Stimulated activated CD4-positive, alpha-beta T cell treated with anti-CD3 and anti-CD28 coated beads, Interleukin-12 subunit alpha, Interleukin-12 subunit beta, amount 100 ng/mL, for 24 hours (primary cell): ENCODE measurements around the gene RNH1.

Experiments used
- DNase-seq, 2 experiments: peaks; one replicate each; pipeline ENCODE4 v3.0.0-alpha.2; 2020; ENCODE audit warnings: low read depth in 2 of 2

Gene RNH1

GRCh38 chr11:459511-460220 lies 47.4 kb downstream of the RNH1 start:
- DNase-seq, result no peak

- DNase-seq, result no peak
These were observed 49.8 kb downstream of the RNH1 start for GRCh38 chr11:457111-457760.

- peak in 1 of 2 experiments; percentile 39 for DNase-seq
These were observed 50.5 kb downstream of the RNH1 start for GRCh38 chr11:456533-456932.

- DNase-seq, result no peak
These were observed 51.4 kb downstream of the RNH1 start for GRCh38 chr11:455566-456147.

DNA sequence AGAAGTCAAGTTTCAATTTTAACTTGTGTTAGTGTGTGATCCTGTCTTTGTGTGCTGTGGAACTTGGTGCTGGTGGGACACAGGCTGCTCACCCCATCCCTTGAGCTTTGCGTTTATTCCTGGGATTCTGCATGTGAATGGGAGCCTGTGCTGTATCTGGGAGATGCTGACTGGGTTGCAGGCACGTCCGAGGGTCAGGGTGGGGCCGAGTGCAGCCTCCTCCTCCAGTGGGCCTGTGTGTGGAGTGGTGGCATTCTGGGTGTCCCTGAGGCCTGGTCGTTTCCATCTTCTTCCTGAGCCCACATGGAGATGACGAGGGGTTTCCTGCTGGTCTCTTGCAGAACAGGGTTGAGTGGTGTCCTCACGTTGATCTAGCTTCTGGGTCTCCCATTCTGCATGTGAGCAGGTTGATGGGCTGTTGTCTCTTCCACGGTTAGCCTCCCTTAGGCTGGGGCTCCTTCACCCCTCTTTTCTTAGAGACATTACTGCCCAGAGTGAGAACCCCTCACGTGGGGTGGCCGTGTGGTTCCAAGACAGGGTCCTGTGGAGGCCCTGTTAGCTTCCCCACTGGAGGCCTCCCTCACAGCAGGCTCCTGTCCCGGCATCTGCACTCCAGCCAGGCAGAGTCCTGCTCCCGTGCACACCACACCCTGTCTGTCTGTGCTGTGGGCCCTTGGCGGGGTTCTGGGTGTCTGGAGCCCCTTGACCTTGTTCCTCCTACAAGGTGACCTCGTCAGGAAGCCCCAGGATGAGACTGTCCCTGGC lies 52.1 kb downstream of the RNH1 start:
- no peak for DNase-seq

- no peak for DNase-seq
These were observed 53.0 kb downstream of the RNH1 start for GRCh38 chr11:454043-454442.

DNA sequence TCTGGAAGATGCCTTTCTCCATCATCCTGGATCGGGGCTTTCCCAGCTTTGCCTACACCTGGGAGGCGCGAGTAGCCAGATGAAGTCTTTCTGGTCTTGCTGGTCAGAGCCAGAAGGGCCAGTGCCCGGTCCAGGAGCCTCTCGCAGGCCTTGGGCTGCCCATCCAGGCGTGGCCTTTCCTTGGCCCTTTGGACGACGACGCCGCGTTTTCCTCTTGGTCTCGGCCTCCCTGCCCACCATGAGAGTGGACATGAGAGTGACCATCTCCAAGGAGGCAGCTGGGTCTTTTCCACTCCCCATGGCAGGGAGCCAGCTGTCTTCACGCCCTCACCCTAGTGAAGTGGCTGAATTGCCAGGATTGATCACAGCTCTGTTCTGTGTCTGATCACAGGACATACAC lies 53.5 kb downstream of the RNH1 start:
- DNase-seq, result no peak

DNA sequence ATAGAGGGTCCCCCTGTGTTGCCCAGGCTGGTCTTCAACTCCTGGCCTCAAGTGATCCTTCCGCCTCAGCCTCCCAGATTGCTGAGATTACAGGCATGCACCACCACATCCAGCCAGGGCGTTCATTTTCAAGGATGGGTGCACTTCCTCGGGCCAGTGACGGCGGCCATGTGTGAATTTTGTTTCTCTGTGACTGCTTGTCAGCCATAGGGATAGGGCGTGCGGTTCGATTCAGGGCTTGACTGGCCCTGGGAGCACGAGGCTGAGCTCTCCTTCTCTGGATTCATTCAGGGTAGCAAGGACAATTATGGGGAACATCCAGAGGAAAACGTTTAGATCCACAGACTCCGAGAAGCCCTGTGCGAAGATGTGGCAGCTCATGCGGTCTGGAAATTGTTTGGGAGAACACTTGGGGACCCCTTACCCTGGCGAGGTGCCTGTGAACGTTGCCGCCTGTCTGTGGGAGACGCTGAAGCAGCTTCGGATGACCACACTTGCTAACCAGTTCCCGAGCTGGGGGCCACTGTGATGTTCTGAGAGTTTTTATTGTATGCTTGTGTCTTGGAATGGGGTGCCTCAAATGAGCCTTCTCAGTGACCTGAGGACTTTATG lies 54.0 kb downstream of the RNH1 start:
- DNase-seq, result no peak

DNA sequence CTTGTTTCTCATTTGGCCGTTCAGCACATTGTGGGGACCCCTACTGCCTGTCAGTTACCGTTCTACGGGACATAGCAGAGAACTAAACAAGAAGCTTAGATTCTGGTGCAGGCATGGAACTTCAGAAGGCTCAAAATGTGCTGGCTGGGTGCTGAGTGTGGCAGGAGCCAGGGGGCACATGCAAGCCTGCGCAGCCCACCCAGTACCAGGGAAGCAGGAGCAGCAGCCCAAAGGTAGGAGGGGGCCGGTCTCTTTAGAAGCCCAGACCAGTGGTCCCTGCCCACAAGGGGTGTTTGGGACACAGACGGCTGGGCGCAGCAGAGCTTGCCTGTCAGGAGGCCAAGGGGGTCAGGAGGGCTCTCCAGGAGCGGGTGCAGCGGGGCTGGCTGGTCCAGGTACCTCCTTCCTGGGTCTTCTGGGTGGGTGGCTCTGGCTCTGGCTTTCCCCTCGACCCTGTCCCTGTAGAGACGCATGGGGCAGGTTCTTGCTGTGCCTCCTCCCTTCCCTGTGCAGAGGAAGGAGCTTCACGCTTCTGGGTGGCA lies 54.8 kb downstream of the RNH1 start:
- DNase-seq, result no peak

GRCh38 chr11:451738-452137 lies 55.3 kb downstream of the RNH1 start:
- DNase-seq, result no peak

DNA sequence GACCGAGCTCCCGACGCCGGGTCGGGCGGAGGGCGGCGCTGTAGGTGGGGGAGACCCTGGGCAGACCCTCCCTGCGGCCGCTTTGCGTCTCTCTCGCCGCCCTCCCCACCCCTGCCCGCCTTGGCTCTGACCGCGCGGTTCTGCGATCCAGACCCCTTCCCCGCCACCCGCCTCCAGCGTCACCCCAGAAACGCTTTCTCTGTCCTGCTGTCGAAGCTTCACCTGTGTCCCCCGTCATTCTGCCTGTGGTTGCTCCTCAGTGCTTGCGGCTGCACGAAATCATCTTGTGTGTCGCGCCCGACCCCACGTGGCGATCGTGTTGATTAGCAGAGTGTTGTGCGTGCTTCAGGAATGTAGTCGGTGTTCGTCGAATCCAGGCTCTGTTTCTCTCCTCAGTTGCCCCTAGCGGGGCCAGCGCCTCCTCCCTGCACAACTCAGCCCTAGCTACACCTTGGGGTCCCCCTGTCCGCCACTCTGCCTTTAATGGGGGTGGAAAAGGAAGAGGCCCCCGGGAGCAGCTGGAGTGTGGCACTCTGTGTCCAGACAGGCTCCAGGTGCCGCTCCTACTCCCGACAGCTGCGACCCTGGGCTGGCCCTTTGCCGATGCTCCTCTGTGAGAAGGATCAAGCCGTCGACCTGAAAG lies 56.1 kb downstream of the RNH1 start:
- DNase-seq, result peak; percentile 54 to 60

DNA sequence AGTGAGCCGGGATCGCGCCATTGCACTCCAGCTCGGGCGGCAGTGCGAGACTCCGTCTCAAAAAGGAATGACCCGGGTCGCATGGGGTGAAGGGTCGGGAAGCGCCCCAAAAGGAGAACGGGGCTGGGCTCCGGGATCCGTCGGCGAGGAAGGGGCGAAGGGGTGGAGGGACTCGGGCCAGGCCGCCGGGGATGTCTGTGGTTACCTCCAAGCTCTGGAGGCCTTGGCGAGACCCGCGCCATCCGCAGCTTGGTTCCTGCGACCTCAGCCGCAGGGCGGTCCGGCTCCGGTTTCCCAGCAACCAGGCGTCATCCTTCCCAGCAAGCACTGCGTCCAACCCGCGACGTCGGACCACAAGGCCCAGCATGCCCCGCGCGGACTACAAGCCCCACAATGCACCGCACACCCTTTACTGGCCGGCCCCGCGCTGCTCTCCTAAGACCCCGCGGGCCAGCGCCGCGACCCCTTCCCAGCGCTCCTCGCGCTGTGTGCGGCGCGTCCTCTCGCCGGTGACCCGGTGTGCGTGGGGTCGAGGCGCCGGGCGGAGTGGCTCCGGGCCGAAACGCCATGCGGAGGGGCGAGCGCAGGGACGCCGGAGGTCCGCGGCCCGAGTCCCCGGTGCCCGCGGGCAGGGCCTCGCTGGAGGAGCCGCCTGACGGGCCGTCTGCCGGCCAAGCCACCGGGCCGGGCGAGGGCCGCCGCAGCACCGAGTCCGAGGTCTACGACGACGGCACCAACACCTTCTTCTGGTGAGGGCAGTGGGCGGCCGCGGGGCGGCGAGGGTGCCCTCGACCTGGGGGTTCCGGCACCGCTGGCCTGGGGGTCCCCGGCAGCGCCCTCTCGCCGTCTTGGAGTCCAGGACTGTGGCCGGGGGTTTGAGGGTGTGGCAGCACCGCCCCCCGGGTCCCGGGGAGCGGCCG lies 56.9 kb downstream of the RNH1 start, which contains the start of gene PTDSS2:
PTDSS2 (plus strand) TSS at position 391 of the 920 bp plus-strand sequence; CDS start at position 568, 177 bp downstream.
- peak; percentile 87 to 95 for DNase-seq

- peak; percentile 90 to 97 for DNase-seq
These were observed 58.9 kb downstream of the RNH1 start for GRCh38 chr11:447923-448731.

DNA sequence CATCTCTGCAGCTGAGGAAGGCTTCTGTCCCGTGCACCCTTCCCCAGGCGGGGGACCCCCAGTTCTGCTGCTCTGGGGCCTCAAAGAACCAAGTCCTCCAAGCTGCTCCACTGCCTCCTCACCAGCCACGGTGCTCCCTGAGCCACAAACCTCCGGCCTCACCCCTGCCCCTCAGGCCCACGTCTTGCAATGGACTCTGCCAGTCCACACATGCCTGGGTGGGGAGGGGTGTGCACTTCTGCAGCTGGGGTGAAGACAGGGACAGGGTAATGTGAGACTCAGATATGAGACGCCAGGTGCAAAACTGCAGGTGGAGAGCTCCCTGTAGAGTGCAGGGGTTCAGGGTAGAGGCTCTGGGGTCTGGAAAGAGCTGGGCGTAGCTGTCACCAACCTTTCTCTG lies 60.2 kb downstream of the RNH1 start:
- DNase-seq, result no peak

DNA sequence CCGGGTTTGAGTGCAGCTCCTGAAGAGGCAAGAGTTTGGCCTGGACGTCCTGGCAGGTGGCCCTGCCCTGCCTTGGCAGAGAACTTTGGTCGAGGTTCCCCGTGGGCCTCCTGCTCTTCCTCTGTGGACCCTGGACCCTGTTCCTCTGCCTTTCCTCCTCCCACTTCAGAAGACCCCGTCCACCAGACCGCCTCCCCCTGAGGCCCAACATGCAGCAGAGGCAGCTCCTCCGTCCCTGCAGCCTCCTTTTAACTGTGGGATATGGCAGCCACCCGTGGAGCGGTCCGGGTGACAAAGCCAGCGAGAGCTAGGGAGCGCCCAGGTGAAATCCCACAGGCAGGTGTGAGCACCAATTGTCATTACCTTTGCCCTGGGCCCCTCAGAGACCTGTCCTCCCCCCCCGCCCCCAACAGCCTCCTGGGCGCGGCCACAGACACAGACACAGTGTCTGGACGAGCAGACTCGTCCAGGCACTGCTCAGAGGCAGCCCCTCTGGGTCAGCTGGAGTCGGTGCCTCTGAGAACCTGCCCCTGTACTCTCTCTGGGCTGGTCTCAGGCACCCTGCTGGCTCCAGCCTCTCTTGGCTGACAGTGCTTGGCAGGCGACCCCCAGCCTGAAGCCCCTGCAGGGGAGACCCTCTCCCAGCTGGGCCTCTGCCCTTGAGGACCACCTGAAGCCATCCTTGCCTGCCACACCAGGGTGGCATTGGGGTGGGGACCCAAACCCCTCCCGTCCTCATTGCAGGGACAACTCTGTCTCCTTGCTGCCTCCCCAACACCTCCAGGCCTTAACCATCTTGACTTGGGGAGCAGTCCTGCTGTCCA lies 61.1 kb downstream of the RNH1 start:
- DNase-seq, result no peak
